ENCODE results near the gene ATP8A2.

Gene ATP8A2

GRCh38 chr13:25977671-25978070, 605.9 kb downstream of the ATP8A2 start:
- no peak overlapping the region for H3K4me3 ChIP-seq (ENCODE audit: low read depth, low read length)
- TF ChIP-seq, protein P1, sequence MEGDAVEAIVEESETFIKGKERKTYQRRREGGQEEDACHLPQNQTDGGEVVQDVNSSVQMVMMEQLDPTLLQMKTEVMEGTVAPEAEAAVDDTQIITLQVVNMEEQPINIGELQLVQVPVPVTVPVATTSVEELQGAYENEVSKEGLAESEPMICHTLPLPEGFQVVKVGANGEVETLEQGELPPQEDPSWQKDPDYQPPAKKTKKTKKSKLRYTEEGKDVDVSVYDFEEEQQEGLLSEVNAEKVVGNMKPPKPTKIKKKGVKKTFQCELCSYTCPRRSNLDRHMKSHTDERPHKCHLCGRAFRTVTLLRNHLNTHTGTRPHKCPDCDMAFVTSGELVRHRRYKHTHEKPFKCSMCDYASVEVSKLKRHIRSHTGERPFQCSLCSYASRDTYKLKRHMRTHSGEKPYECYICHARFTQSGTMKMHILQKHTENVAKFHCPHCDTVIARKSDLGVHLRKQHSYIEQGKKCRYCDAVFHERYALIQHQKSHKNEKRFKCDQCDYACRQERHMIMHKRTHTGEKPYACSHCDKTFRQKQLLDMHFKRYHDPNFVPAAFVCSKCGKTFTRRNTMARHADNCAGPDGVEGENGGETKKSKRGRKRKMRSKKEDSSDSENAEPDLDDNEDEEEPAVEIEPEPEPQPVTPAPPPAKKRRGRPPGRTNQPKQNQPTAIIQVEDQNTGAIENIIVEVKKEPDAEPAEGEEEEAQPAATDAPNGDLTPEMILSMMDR (IDR thresholded peaks at IDR 0.05; ENCODE audit: low read depth, low read length), result no peak
- in situ Hi-C loops (cut with HindIII; ENCODE audit: low sequenced_read_pairs), result no loop called here
- no peak for DNase-seq (ENCODE audit: low read depth, low spot score)

DNA sequence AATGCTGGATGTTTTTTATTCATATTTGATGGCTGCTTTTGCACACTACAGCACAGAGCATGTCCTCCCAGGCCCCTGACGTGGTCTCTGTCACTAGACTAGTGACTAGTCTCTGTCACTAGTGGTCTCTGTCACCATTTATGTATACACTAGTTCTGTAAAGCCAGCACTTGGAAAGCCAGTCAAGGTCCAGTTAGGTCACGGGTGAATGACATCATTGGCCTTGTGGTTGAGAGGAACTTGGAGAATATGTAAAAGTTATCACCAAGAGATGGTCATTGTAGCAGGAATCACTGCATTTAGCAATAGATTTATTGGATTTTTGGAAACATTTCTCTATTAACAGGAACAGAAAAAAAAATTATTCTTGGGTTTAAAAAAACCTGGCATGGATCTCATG, 607.2 kb downstream of the ATP8A2 start:
- TF ChIP-seq, protein P1 (IDR thresholded peaks at IDR 0.05; ENCODE audit: low read depth, low read length), result no peak
- no peak for DNase-seq (ENCODE audit: low read depth, low spot score)
- in situ Hi-C loops (cut with HindIII; ENCODE audit: low sequenced_read_pairs), result no loop called here
- H3K4me3 ChIP-seq (ENCODE audit: low read depth, low read length), result no peak overlapping the region

DNA sequence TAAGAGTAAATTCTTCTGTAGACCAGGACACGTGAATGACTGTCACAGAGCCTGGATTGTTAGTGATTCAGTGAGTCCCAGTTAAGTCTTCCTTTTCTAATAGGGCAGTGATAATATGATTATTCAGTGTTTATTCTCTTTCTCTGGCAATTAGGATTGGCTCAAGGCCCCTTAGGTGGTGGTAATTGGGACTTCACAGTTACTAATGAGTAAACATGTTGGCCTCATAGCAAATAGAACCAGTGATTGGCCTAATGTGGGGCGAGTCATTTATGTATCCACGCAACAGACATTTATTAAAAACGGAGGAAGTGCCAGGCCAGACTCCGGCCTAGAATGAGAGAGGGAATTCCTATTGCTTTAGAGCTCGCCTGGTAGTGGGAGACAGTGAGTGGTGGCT, 607.6 kb downstream of the ATP8A2 start:
- DNase-seq (ENCODE audit: low read depth, low spot score), result no peak
- H3K4me3 ChIP-seq (ENCODE audit: low read depth, low read length), result no peak overlapping the region
- TF ChIP-seq, protein P1 (IDR thresholded peaks at IDR 0.05; ENCODE audit: low read depth, low read length), result no peak
- in situ Hi-C loops (cut with HindIII; ENCODE audit: low sequenced_read_pairs), result no loop called here

- no peak for DNase-seq (ENCODE audit: low read depth, low spot score)
- H3K4me3 ChIP-seq (ENCODE audit: low read depth, low read length), result no peak overlapping the region
- in situ Hi-C loops (cut with HindIII; ENCODE audit: low sequenced_read_pairs), result no loop called here
- TF ChIP-seq, protein P1 (IDR thresholded peaks at IDR 0.05; ENCODE audit: low read depth, low read length), result peak; percentile 51
Measured at GRCh38 chr13:25980255-25980654, 608.5 kb downstream of the ATP8A2 start.

DNA sequence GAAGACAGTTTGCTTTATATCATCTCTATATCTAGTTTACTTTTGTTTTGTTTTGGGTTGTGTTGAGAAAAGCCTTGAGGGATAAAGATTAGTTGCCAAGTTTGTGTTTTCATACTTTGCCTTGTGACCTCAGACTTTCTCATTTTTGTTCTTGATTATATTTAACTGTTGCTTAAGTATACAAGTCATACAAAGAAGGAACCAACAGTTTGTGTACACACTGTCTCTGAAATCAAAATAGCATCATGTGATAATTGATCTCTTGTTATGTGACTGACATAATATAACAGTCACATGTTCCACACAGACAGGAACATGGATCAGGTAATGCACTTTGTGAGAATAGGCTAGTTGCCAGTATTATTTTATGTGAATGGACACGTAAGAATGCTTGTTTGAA, 609.3 kb downstream of the ATP8A2 start:
- TF ChIP-seq, protein P1 (IDR thresholded peaks at IDR 0.05; ENCODE audit: low read depth, low read length), result no peak
- H3K4me3 ChIP-seq (ENCODE audit: low read depth, low read length), result no peak overlapping the region
- DNase-seq (ENCODE audit: low read depth, low spot score), result no peak
- in situ Hi-C loops (cut with HindIII; ENCODE audit: low sequenced_read_pairs), result no loop called here

DNA sequence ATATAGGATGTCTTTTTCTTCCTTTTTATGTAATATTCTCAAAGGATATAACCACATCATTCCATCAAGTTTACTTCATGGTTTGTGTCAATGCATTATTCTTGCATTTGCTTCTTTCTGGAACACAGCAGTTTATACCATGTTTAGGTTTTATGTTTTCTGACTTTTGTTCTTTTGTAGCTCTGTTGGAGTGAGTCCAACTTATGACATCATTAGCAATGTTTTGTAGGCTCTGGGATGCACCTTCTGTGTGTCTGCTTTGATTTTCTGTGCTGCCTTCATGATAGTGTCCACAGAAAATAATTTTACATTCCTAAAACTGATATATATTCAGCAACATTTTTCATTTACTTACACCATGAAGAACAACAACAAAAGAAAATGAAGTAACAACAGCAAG, 611.1 kb downstream of the ATP8A2 start:
- DNase-seq (ENCODE audit: low read depth, low spot score), result no peak
- in situ Hi-C loops (cut with HindIII; ENCODE audit: low sequenced_read_pairs), result no loop called here
- H3K4me3 ChIP-seq (ENCODE audit: low read depth, low read length), result no peak overlapping the region
- TF ChIP-seq, protein P1 (IDR thresholded peaks at IDR 0.05; ENCODE audit: low read depth, low read length), result no peak

- in situ Hi-C loops (cut with HindIII; ENCODE audit: low sequenced_read_pairs), result no loop called here
- DNase-seq (ENCODE audit: low read depth, low spot score), result no peak
- no peak overlapping the region for H3K4me3 ChIP-seq (ENCODE audit: low read depth, low read length)
- TF ChIP-seq, protein P1 (IDR thresholded peaks at IDR 0.05; ENCODE audit: low read depth, low read length), result no peak
Measured at GRCh38 chr13:25987987-25988386, 616.2 kb downstream of the ATP8A2 start.
